IMR-90 (cell line): Measurements from ENCODE around the gene PPP2R5A. TPM values are rescaled to one million over a fixed set of nuclear protein-coding genes. Genes with fewer than 3 reads are reported as not detected.

Source experiments
- ATAC-seq: fragments of 200-7000 bp; cut with Tn5 transposase; 2 replicates; pipeline ENCODE4 v1.9.1; 2020; ENCODE audit warnings: low read depth, mild to moderate bottlenecking, moderate library complexity
- BruUV-seq: library from RNA; stranded (reverse); fragments of 400-500 nt; replicated peaks from 2 replicates; lab custom pipeline; 2021; lab: Mats Ljungman, UMichigan
- CTCF ChIA-PET: fragments of 300-600 bp; formaldehyde crosslinking; extraction: SDS; loops from one replicate; lab custom pipeline; 2021; ENCODE audit warnings: antibody characterized with exemption; lab: Yijun Ruan, JAX
- POLR2A ChIA-PET: fragments of 300-600 bp; sonication (Branson Sonifier 250); formaldehyde crosslinking; loops from one replicate; lab custom pipeline; 2022; ENCODE audit warnings: antibody characterized with exemption; ENCODE audit not compliant: unreplicated experiment; lab: Charles Lee
- DNase-seq: peaks from one replicate; pipeline ENCODE4 v3.0.0; 2013
- H2AFZ ChIP-seq: replicated peaks from 2 replicates; pipeline ENCODE3; 2013; ENCODE audit warnings: low read length, mild to moderate bottlenecking; ENCODE audit not compliant: poor library complexity
- H2AK5ac ChIP-seq: 2 replicates; pipeline ENCODE4 v1.6.1; 2013; ENCODE audit warnings: low read depth, low read length, inconsistent platforms
- H2AK9ac ChIP-seq: replicated peaks from 2 replicates; pipeline ENCODE3; 2013; ENCODE audit warnings: mild to moderate bottlenecking, low read depth, low read length, moderate library complexity; ENCODE audit not compliant: poor library complexity
- H2BK120ac ChIP-seq: 2 replicates; pipeline ENCODE4 v1.6.1; 2013; ENCODE audit warnings: low read depth, low read length, inconsistent platforms
- H2BK15ac ChIP-seq: 3 replicates; pipeline ENCODE4 v1.6.1; 2013; ENCODE audit warnings: low read depth, low read length, inconsistent platforms
- H2BK20ac ChIP-seq: 2 replicates; pipeline ENCODE4 v1.6.1; 2013; ENCODE audit warnings: low read depth, mild to moderate bottlenecking, inconsistent platforms, low read length, moderate library complexity
- H2BK5ac ChIP-seq: 2 replicates; pipeline ENCODE4 v1.6.1; 2013; ENCODE audit warnings: mild to moderate bottlenecking, low read depth, low read length, inconsistent platforms; ENCODE audit not compliant: poor library complexity, severe bottlenecking
- H3K14ac ChIP-seq: replicated peaks from 2 replicates; pipeline ENCODE4 v1.6.1; 2013; ENCODE audit warnings: low read depth, low read length, inconsistent platforms
- H3K18ac ChIP-seq: 2 replicates; pipeline ENCODE4 v1.6.1; 2013; ENCODE audit warnings: low read depth, low read length, control low read depth
- H3K23ac ChIP-seq: 2 replicates; pipeline ENCODE4 v1.6.1; 2013; ENCODE audit warnings: low read depth, low read length, inconsistent platforms
- H3K27ac ChIP-seq: 2 replicates; pipeline ENCODE4 v1.5.1; 2013; ENCODE audit warnings: mild to moderate bottlenecking, control low read depth, low read length; ENCODE audit not compliant: insufficient read depth
- H3K27me3 ChIP-seq: 2 replicates; pipeline ENCODE4 v1.6.1; 2013; ENCODE audit warnings: low read length; ENCODE audit not compliant: control insufficient read depth, insufficient read depth
- H3K36me3 ChIP-seq: 2 replicates; pipeline ENCODE4 v1.6.1; 2013; ENCODE audit warnings: low read length, mixed read lengths; ENCODE audit not compliant: control insufficient read depth, insufficient read depth
- H3K4ac ChIP-seq: 2 replicates; pipeline ENCODE4 v1.6.1; 2013; ENCODE audit warnings: low read depth, low read length, inconsistent platforms
- H3K4me1 ChIP-seq: 2 replicates; pipeline ENCODE4 v1.6.1; 2013; ENCODE audit warnings: low read length, mixed read lengths; ENCODE audit not compliant: control insufficient read depth, insufficient read depth
- H3K4me2 ChIP-seq: 2 replicates; pipeline ENCODE4 v1.6.1; 2013; ENCODE audit warnings: low read depth, mild to moderate bottlenecking, control low read depth, low read length, moderate library complexity
- H3K4me3 ChIP-seq: 2 replicates; pipeline ENCODE4 v1.5.1; 2013; ENCODE audit warnings: low read depth, mild to moderate bottlenecking, control low read depth, low read length, moderate library complexity; ENCODE audit not compliant: insufficient read depth
- H3K56ac ChIP-seq: 2 replicates; pipeline ENCODE4 v1.6.1; 2013; ENCODE audit warnings: low read length, inconsistent platforms; ENCODE audit not compliant: insufficient read depth; ENCODE audit errors: extremely low read depth
- H3K79me1 ChIP-seq, 2 experiments: 2 replicates each; pipeline ENCODE4 v1.6.1; 2013; ENCODE audit warnings: low read length in 2 of 2, inconsistent platforms in 1 of 2, low read depth in 1 of 2
- H3K9ac ChIP-seq: 2 replicates; pipeline ENCODE4 v1.6.1; 2013; ENCODE audit warnings: low read depth, low read length, control low read depth
- H3K9me1 ChIP-seq: 2 replicates; pipeline ENCODE4 v1.6.1; 2013; ENCODE audit warnings: low read length, inconsistent platforms; ENCODE audit not compliant: insufficient read depth
- H3K9me3 ChIP-seq: 2 replicates; pipeline ENCODE4 v1.6.1; 2013; ENCODE audit warnings: low read length; ENCODE audit not compliant: control insufficient read depth, insufficient read depth
- H4K20me1 ChIP-seq: 2 replicates; pipeline ENCODE4 v1.6.1; 2013; ENCODE audit warnings: low read length, inconsistent platforms; ENCODE audit not compliant: insufficient read depth
- H4K5ac ChIP-seq: 2 replicates; pipeline ENCODE4 v1.6.1; 2013; ENCODE audit warnings: mild to moderate bottlenecking, low read depth, low read length, control low read depth
- H4K8ac ChIP-seq, 2 experiments: 2 replicates each; pipeline ENCODE4 v1.6.1; 2013; ENCODE audit warnings: low read depth in 2 of 2, low read length in 2 of 2, control low read depth in 1 of 2, inconsistent platforms in 1 of 2
- H4K91ac ChIP-seq: 2 replicates; pipeline ENCODE4 v1.6.1; 2013; ENCODE audit warnings: low read depth, low read length, inconsistent platforms; ENCODE audit not compliant: insufficient read depth
- BHLHE40 ChIP-seq: fragments of 150-350 bp; IDR thresholded peaks from 2 replicates; pipeline ENCODE4 v1.6.1; 2016; ENCODE audit warnings: mild to moderate bottlenecking, low read depth, low read length
- CEBPB ChIP-seq: IDR thresholded peaks from 2 replicates; pipeline ENCODE4 v1.6.1; 2012; ENCODE audit warnings: low read depth, low read length, improper control_type of control experiment
- CHD1 ChIP-seq: IDR thresholded peaks from 2 replicates; pipeline ENCODE4 v1.6.1; 2012; ENCODE audit warnings: low read depth, low read length, improper control_type of control experiment
- FOS ChIP-seq: fragments of 150-350 bp; IDR thresholded peaks from 2 replicates; pipeline ENCODE4 v1.6.1; 2016; ENCODE audit warnings: low read depth, low read length
- MAFK ChIP-seq: IDR thresholded peaks from 2 replicates; pipeline ENCODE4 v1.6.1; 2012; ENCODE audit warnings: low read depth, low read length, improper control_type of control experiment
- MAZ ChIP-seq: IDR thresholded peaks from 2 replicates; pipeline ENCODE4 v1.6.1; 2012; ENCODE audit warnings: low read depth, mild to moderate bottlenecking, low read length, improper control_type of control experiment, moderate library complexity, borderline replicate concordance
- MXI1 ChIP-seq: IDR thresholded peaks from 2 replicates; pipeline ENCODE4 v1.6.1; 2012; ENCODE audit warnings: low read depth, mild to moderate bottlenecking, low read length, moderate library complexity, borderline replicate concordance
- NFE2L2 ChIP-seq: fragments of 150-350 bp; IDR thresholded peaks from 2 replicates; pipeline ENCODE4 v1.6.1; 2016; ENCODE audit warnings: low read depth, mild to moderate bottlenecking, low read length
- POLR2A ChIP-seq: IDR thresholded peaks from 2 replicates; pipeline ENCODE4 v1.6.1; 2012; ENCODE audit warnings: mild to moderate bottlenecking, low read depth, low read length
- RAD21 ChIP-seq: IDR thresholded peaks from 2 replicates; pipeline ENCODE4 v1.6.1; 2012; ENCODE audit warnings: low read length, improper control_type of control experiment
- RCOR1 ChIP-seq: IDR thresholded peaks from 2 replicates; pipeline ENCODE4 v1.6.1; 2012; ENCODE audit warnings: mild to moderate bottlenecking, low read length, improper control_type of control experiment; ENCODE audit not compliant: insufficient replicate concordance
- RFX5 ChIP-seq: IDR thresholded peaks from 2 replicates; pipeline ENCODE4 v1.8.0; 2012; ENCODE audit warnings: low read depth, mild to moderate bottlenecking, low read length, moderate library complexity
- SMC3 ChIP-seq: fragments of 150-350 bp; IDR thresholded peaks from 2 replicates; pipeline ENCODE4 v1.6.1; 2016; ENCODE audit warnings: low read depth, mild to moderate bottlenecking, antibody characterized with exemption, low read length, moderate library complexity
- WGBS, 2 experiments: methylation state at CpG; one replicate each; pipeline versions ENCODE4 v1.1.5 to v1.1.7; 2013; ENCODE audit warnings: missing lambda C conversion rate in 2 of 2; ENCODE audit not compliant: insufficient read length in 1 of 2; ENCODE audit errors: extremely low coverage in 2 of 2; 5-methylcytosine and 5-hydroxymethylcytosine counted together
- dilution Hi-C: fragments of 300-500 bp; cut with HindIII; formaldehyde crosslinking; loops from one replicate; pipeline ENCODE4 v1.14.3; 2018; ENCODE audit warnings: low sequenced_read_pairs; ENCODE audit not compliant: unreplicated experiment
- in situ Hi-C: fragments of 300-500 bp; cut with MboI; formaldehyde crosslinking; loops from 3 replicates; pipeline ENCODE4 v1.14.3; 2019; ENCODE audit warnings: low sequenced_read_pairs, inconsistent platforms, mixed read lengths
- intact Hi-C: fragments of 100-400 bp; cut with micrococcal nuclease; formaldehyde crosslinking; loops from 2 replicates; pipeline ENCODE4 v1.10.0; 2022
- polyA plus RNA-seq, 3 experiments: library from polyadenylated mRNA; depleted of rRNA; stranded (reverse); fragments of >200 nt; gene quantifications; 2 replicates each; pipeline ENCODE4 v1.2.3, GENCODE V29; 2012; ENCODE audit warnings: low replicate concordance in 1 of 3
- total RNA-seq: library from RNA; depleted of rRNA; stranded (reverse); fragments of >200 nt; gene quantifications from 2 replicates; pipeline ENCODE4 v1.2.3, GENCODE V29; 2012
- TF ChIP-seq, protein P1 (sequence below): conservative IDR thresholded peaks from 2 replicates; pipeline ENCODE4 v1.5.1; 2012; ENCODE audit warnings: mild to moderate bottlenecking, low read depth, low read length, improper control_type of control experiment
- TF ChIP-seq, protein P2 (sequence below): fragments of 150-350 bp; IDR thresholded peaks from 2 replicates; pipeline ENCODE4 v1.6.1; 2017; ENCODE audit warnings: mild to moderate bottlenecking, antibody characterized with exemption, low read length, low read depth
- TF ChIP-seq, protein P3 (sequence below): fragments of 150-350 bp; IDR thresholded peaks from 2 replicates; pipeline ENCODE4 v1.6.1; 2016; ENCODE audit warnings: low read depth, mild to moderate bottlenecking, low read length, moderate library complexity, borderline replicate concordance

Gene PPP2R5A
- total and polyA plus RNA-seq, 2 of the 4 experiments (the other 2 are of a cell fraction) = 8.4 to 12.6 TPM

DNA sequence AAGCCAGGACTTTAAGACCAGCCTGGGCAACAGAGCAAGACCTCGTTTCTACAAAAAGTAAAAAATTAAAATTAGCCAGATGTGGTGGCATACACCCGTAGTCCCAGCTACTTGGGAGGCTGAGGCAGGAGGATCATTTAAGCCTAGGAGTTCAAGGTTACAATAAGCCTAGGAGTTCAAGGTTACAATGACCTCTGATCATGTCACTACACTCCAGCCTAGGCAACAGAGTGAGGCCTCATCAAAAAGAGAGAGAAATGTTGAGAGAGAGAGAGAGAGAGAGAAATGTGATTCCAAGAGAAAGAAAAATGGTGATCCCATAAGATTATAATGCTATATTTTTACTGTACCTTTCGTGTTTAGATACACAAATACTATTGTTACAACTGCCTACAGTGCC lies 69.3 kb downstream of the PPP2R5A start:
- Histone ChIP-seq H2AK5ac (no peak overlapping the region), H2BK5ac (no peak overlapping the region), H2BK15ac (no peak overlapping the region), H3K36me3 (peaks cover 14% of the 10 kb centered on the region), H3K4ac (no peak overlapping the region), H3K14ac (no peak overlapping the region), H3K23ac (no peak overlapping the region), H2AFZ (no peak overlapping the region), H4K91ac (no peak overlapping the region), H3K9ac (no peak overlapping the region), H4K8ac (no peak overlapping the region), H3K9me1 (peaks cover 4% of the 10 kb centered on the region), H3K4me2 (no peak overlapping the region), H2BK20ac (no peak overlapping the region), H3K27ac (no peak overlapping the region), H2BK120ac (no peak overlapping the region), H3K4me3 (no peak overlapping the region), H2AK9ac (no peak overlapping the region), H3K18ac (no peak overlapping the region), H3K9me3 (no peaks in the 10 kb centered on the region), H3K27me3 (no peaks in the 10 kb centered on the region), H4K20me1 (no peaks in the 10 kb centered on the region), H3K4me1 (peaks cover 5% of the 10 kb centered on the region), H3K79me1 (no peaks in the 10 kb centered on the region; a peak in 1 of 4 replicates), H4K5ac (no peak overlapping the region), H3K56ac (no peak overlapping the region)
- no TSS peak for BruUV-seq
- ATAC-seq = no peak
- in situ Hi-C loops (loop anchor here (25.0 kb wide), 1 partner anchor 667 kb away; the partner anchor contains the start of gene NEK2), dilution Hi-C loops (no loop called here), intact Hi-C loops (no loop called here)
- POLR2A ChIA-PET = no interaction called here
- no peak for DNase-seq
- no peak for TF ChIP-seq CHD1
- no peak for TF ChIP-seq SMC3
- TF ChIP-seq, protein P1, sequence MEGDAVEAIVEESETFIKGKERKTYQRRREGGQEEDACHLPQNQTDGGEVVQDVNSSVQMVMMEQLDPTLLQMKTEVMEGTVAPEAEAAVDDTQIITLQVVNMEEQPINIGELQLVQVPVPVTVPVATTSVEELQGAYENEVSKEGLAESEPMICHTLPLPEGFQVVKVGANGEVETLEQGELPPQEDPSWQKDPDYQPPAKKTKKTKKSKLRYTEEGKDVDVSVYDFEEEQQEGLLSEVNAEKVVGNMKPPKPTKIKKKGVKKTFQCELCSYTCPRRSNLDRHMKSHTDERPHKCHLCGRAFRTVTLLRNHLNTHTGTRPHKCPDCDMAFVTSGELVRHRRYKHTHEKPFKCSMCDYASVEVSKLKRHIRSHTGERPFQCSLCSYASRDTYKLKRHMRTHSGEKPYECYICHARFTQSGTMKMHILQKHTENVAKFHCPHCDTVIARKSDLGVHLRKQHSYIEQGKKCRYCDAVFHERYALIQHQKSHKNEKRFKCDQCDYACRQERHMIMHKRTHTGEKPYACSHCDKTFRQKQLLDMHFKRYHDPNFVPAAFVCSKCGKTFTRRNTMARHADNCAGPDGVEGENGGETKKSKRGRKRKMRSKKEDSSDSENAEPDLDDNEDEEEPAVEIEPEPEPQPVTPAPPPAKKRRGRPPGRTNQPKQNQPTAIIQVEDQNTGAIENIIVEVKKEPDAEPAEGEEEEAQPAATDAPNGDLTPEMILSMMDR = no peak
- TF ChIP-seq NFE2L2 = no peak
- TF ChIP-seq MAFK = no peak
- TF ChIP-seq, protein P2, sequence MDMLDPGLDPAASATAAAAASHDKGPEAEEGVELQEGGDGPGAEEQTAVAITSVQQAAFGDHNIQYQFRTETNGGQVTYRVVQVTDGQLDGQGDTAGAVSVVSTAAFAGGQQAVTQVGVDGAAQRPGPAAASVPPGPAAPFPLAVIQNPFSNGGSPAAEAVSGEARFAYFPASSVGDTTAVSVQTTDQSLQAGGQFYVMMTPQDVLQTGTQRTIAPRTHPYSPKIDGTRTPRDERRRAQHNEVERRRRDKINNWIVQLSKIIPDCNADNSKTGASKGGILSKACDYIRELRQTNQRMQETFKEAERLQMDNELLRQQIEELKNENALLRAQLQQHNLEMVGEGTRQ = no peak
- TF ChIP-seq RCOR1 = no peak
- no peak for TF ChIP-seq RFX5
- TF ChIP-seq, protein P3, sequence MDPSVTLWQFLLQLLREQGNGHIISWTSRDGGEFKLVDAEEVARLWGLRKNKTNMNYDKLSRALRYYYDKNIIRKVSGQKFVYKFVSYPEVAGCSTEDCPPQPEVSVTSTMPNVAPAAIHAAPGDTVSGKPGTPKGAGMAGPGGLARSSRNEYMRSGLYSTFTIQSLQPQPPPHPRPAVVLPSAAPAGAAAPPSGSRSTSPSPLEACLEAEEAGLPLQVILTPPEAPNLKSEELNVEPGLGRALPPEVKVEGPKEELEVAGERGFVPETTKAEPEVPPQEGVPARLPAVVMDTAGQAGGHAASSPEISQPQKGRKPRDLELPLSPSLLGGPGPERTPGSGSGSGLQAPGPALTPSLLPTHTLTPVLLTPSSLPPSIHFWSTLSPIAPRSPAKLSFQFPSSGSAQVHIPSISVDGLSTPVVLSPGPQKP = no peak
- TF ChIP-seq POLR2A = no peak
- no peak for TF ChIP-seq FOS
- no peak for TF ChIP-seq RAD21
- no peak for TF ChIP-seq MAZ
- TF ChIP-seq BHLHE40 = no peak
- TF ChIP-seq MXI1 = no peak
- no peak for TF ChIP-seq CEBPB
- no CpG with 5 or more reads among the region's 3 CpGs for WGBS, 2 experiments
- CTCF ChIA-PET = no interaction called here
